CD14-positive monocyte (primary cell): ENCODE data around the gene HS3ST2. TPM values are rescaled to one million over a fixed set of nuclear protein-coding genes. Genes with fewer than 3 reads are reported as not detected.

Source experiments
- DNase-seq, 3 donors: peaks; one replicate each; pipeline ENCODE4 v3.0.0-alpha.2; 2011 to 2022
- H2AFZ ChIP-seq: 2 replicates; pipeline ENCODE4 v1.6.0; 2012; ENCODE audit warnings: mild to moderate bottlenecking, low read depth, low read length, inconsistent platforms; ENCODE audit not compliant: insufficient read depth, poor library complexity, severe bottlenecking
- H3K27ac ChIP-seq, 2 donors: 1 replicate in 1 of 2; 2 replicates in 1 of 2; pipeline ENCODE4 v1.5.1; 2012 to 2013; ENCODE audit warnings: low read length in 2 of 2, control low read depth in 1 of 2, inconsistent platforms in 1 of 2, low read depth in 1 of 2, mild to moderate bottlenecking in 1 of 2
- H3K27me3 ChIP-seq, 2 donors: one replicate each; pipeline versions ENCODE4 v1.6.0 to v1.6.1; 2011 to 2013; ENCODE audit warnings: low read length in 2 of 2; ENCODE audit not compliant: control insufficient read depth in 2 of 2, insufficient read depth in 2 of 2
- H3K36me3 ChIP-seq, 2 donors: replicated peaks in 1 of 2; 1 replicate in 1 of 2; 2 replicates in 1 of 2; pipeline versions ENCODE4 v1.5.1 to v1.6.1; 2012 to 2013; ENCODE audit warnings: low read length in 2 of 2, control low read depth in 1 of 2, inconsistent platforms in 1 of 2, mild to moderate bottlenecking in 1 of 2; ENCODE audit not compliant: insufficient read depth in 2 of 2, control insufficient read depth in 1 of 2
- H3K4me1 ChIP-seq, 2 donors: 1 replicate in 1 of 2; 2 replicates in 1 of 2; pipeline versions ENCODE4 v1.5.1 to v1.6.1; 2012 to 2013; ENCODE audit warnings: low read length in 2 of 2, control low read depth in 1 of 2, inconsistent platforms in 1 of 2, mild to moderate bottlenecking in 1 of 2, moderate library complexity in 1 of 2; ENCODE audit not compliant: insufficient read depth in 2 of 2, control insufficient read depth in 1 of 2
- H3K4me2 ChIP-seq: replicated peaks from 2 replicates; pipeline ENCODE3; 2012; ENCODE audit warnings: low read length, moderate library complexity, mild to moderate bottlenecking; ENCODE audit not compliant: poor library complexity, severe bottlenecking; ENCODE audit errors: extremely low read depth
- H3K4me3 ChIP-seq, 3 experiments: fragments of 200-600 bp in 1 of 3; sonication (generic) in 1 of 3; replicated peaks in 1 of 3; 1 replicate in 2 of 3; 2 replicates in 1 of 3; pipeline ENCODE4 v1.5.1; 2011 to 2013; ENCODE audit warnings: low read length in 3 of 3, mild to moderate bottlenecking in 3 of 3, control low read depth in 2 of 3, low read depth in 2 of 3, inconsistent platforms in 1 of 3, moderate library complexity in 1 of 3
- H3K79me2 ChIP-seq: 2 replicates; pipeline ENCODE4 v1.6.0; 2012; ENCODE audit warnings: mild to moderate bottlenecking, control low read depth, inconsistent platforms, low read length, moderate library complexity; ENCODE audit not compliant: insufficient read depth
- H3K9ac ChIP-seq: 2 replicates; pipeline ENCODE4 v1.6.0; 2017; ENCODE audit warnings: low read length, mild to moderate bottlenecking; ENCODE audit not compliant: insufficient read depth, poor library complexity, severe bottlenecking
- H3K9me3 ChIP-seq, 2 donors: replicated peaks in 1 of 2; 1 replicate in 1 of 2; 2 replicates in 1 of 2; pipeline versions ENCODE4 v1.5.1 to v1.6.1; 2012 to 2013; ENCODE audit warnings: low read length in 2 of 2, control low read depth in 1 of 2; ENCODE audit not compliant: control insufficient read depth in 1 of 2, insufficient read depth in 1 of 2
- H4K20me1 ChIP-seq: 2 replicates; pipeline ENCODE4 v1.6.0; 2012; ENCODE audit warnings: mild to moderate bottlenecking, low read length, control low read depth, moderate library complexity; ENCODE audit not compliant: insufficient read depth
- H3K27ac Mint-ChIP-seq, 7 donors: one replicate each; pipeline ENCODE4 v1.8.0; 2020; ENCODE audit warnings: mild to moderate bottlenecking in 7 of 7, mixed read lengths in 7 of 7, moderate library complexity in 6 of 7, inconsistent platforms in 2 of 7
- H3K27me3 Mint-ChIP-seq, 3 donors: one replicate each; pipeline ENCODE4 v1.8.0; 2021 to 2022; ENCODE audit warnings: low read depth in 3 of 3, mild to moderate bottlenecking in 3 of 3, mixed read lengths in 3 of 3, moderate library complexity in 3 of 3, inconsistent platforms in 1 of 3
- H3K36me3 Mint-ChIP-seq, 2 donors: one replicate each; pipeline ENCODE4 v1.8.0; 2020; ENCODE audit warnings: mixed read lengths in 2 of 2, inconsistent platforms in 1 of 2, mild to moderate bottlenecking in 1 of 2
- H3K4me1 Mint-ChIP-seq: one replicate; pipeline ENCODE4 v1.8.0; 2020; ENCODE audit warnings: mild to moderate bottlenecking, mixed read lengths
- H3K4me3 Mint-ChIP-seq, 2 donors: one replicate each; pipeline ENCODE4 v1.8.0; 2020; ENCODE audit warnings: mild to moderate bottlenecking in 2 of 2, mixed read lengths in 2 of 2, moderate library complexity in 1 of 2
- H3K9me3 Mint-ChIP-seq, 7 donors: one replicate each; pipeline ENCODE4 v1.8.0; 2020 to 2022; ENCODE audit warnings: mixed read lengths in 7 of 7, mild to moderate bottlenecking in 6 of 7, moderate library complexity in 6 of 7, inconsistent platforms in 2 of 7
- CTCF ChIP-seq: fragments of 200-600 bp; IDR thresholded peaks from one replicate; pipeline ENCODE4 v1.8.0; 2022; ENCODE audit warnings: antibody characterized with exemption, mild to moderate bottlenecking
- WGBS: methylation state at CpG from one replicate; pipeline ENCODE4 v1.1.5; 2013; ENCODE audit warnings: missing lambda C conversion rate; ENCODE audit not compliant: insufficient coverage; 5-methylcytosine and 5-hydroxymethylcytosine counted together
- intact Hi-C, 2 donors: fragments of 100-400 bp; cut with micrococcal nuclease; formaldehyde crosslinking; loops; one replicate each; pipeline versions ENCODE4 v1.15.0 to v1.15.1; 2023
- polyA plus RNA-seq, 3 donors: library from polyadenylated mRNA; depleted of rRNA in 1 of 3; unstranded in 2 of 3; stranded (reverse) in 1 of 3; fragments of 300-500 nt in 2 of 3; fragments of >200 nt in 1 of 3; fragmentation: Illumina TruSeq in 2 of 3; gene quantifications; 1 replicate in 2 of 3; 2 replicates in 1 of 3; pipeline ENCODE4 v1.2.3, GENCODE V29; 2012 to 2021

The HS3ST2 gene
- polyA plus RNA-seq, 3 donors: not detected

- no peak overlapping the region for H3K27ac Mint-ChIP-seq
- Histone ChIP-seq H4K20me1 (no peaks in the 10 kb centered on the region), H3K4me3 (no peak overlapping the region), H3K27ac (no peak overlapping the region), H3K27me3 (peaks cover 9 to 15% of the 10 kb centered on the region in 2 donors), H3K9me3 (peaks cover 6 to 11% of the 10 kb centered on the region in 2 donors), H3K4me2 (no peak overlapping the region), H3K36me3 (no peaks in the 10 kb centered on the region), H3K79me2 (no peaks in the 10 kb centered on the region), H3K9ac (no peak overlapping the region), H2AFZ (no peak overlapping the region), H3K4me1 (no peaks in the 10 kb centered on the region)
- no peak for DNase-seq
- H3K9me3 Mint-ChIP-seq: peaks cover 6 to 16% (median 9%) of the 10 kb centered on the region in 7 donors
- no peak for TF ChIP-seq CTCF
- 86% methylated on average over 2 of the region's 2 CpGs for WGBS
- H3K4me1 Mint-ChIP-seq: no peaks in the 10 kb centered on the region
- peaks cover 19 to 36% (median 20%) of the 10 kb centered on the region in 3 donors for H3K27me3 Mint-ChIP-seq
- no peaks in the 10 kb centered on the region for H3K36me3 Mint-ChIP-seq
- intact Hi-C loops: no loop called here
- H3K4me3 Mint-ChIP-seq: no peak overlapping the region
Observed at GRCh38 chr16:22799113-22799512, 14.8 kb upstream of the HS3ST2 start.

- Histone ChIP-seq H4K20me1 (no peaks in the 10 kb centered on the region), H3K27ac (no peak overlapping the region), H3K9ac (no peak overlapping the region), H3K27me3 (peaks cover 17 to 23% of the 10 kb centered on the region in 2 donors), H3K4me3 (no peak overlapping the region), H2AFZ (no peak overlapping the region), H3K79me2 (no peaks in the 10 kb centered on the region), H3K36me3 (no peaks in the 10 kb centered on the region), H3K4me1 (no peaks in the 10 kb centered on the region), H3K4me2 (no peak overlapping the region), H3K9me3 (no peaks in the 10 kb centered on the region)
- Mint-ChIP-seq H3K27ac (no peak overlapping the region), H3K4me3 (no peak overlapping the region), H3K9me3 (peaks cover 0 to 5% (median 0%) of the 10 kb centered on the region in 7 donors), H3K4me1 (no peaks in the 10 kb centered on the region), H3K27me3 (peaks cover 9 to 30% (median 16%) of the 10 kb centered on the region in 3 donors), H3K36me3 (no peaks in the 10 kb centered on the region)
- intact Hi-C loops: no loop called here
- WGBS: 87% methylated on average over 3 of the region's 5 CpGs
- TF ChIP-seq CTCF: no peak
- DNase-seq: no peak
Observed at GRCh38 chr16:22804893-22805292, 9.1 kb upstream of the HS3ST2 start.
